Upper lobe of right lung (tissue), 1 donor: Measurements from ENCODE around the gene SULT1C3. TPM values are rescaled to one million over a fixed set of nuclear protein-coding genes. Genes with fewer than 3 reads are reported as not detected.
A peak's percentile ranks its signal among the peaks of the same experiment; 100 is the strongest.

ENCODE experiments used
- ATAC-seq: fragments of 200-7000 bp; cut with Tn5 transposase; one replicate; pipeline ENCODE4 v1.9.1; 2020; ENCODE audit warnings: mild to moderate bottlenecking, moderate library complexity
- DNase-seq: peaks from one replicate; pipeline ENCODE4 v3.0.0-alpha.2; 2020
- H3K27ac ChIP-seq: fragments of 200-600 bp; one replicate; pipeline ENCODE4 v1.8.0; 2022
- H3K27me3 ChIP-seq: fragments of 200-600 bp; one replicate; pipeline ENCODE4 v1.8.0; 2022; ENCODE audit warnings: mild to moderate bottlenecking
- H3K36me3 ChIP-seq: fragments of 200-600 bp; one replicate; pipeline ENCODE4 v1.8.0; 2022
- H3K4me1 ChIP-seq: fragments of 200-600 bp; one replicate; pipeline ENCODE4 v1.8.0; 2022
- H3K4me3 ChIP-seq: fragments of 200-600 bp; one replicate; pipeline ENCODE4 v1.8.0; 2022; ENCODE audit warnings: mild to moderate bottlenecking
- H3K9me3 ChIP-seq: fragments of 200-600 bp; one replicate; pipeline ENCODE4 v1.8.0; 2022
- CTCF ChIP-seq: fragments of 200-600 bp; IDR thresholded peaks from one replicate; pipeline ENCODE4 v1.8.0; 2022; ENCODE audit warnings: antibody characterized with exemption
- intact Hi-C: fragments of 100-400 bp; cut with DNase I; formaldehyde crosslinking; loops from one replicate; pipeline ENCODE4 v1.11.0; 2022
- total RNA-seq: library from RNA; stranded (reverse); fragmentation: NEBNext Ultra II Directional; extraction: Animal tissue kit (Norgen Biotek cat#: 25700); gene quantifications from one replicate; pipeline ENCODE4 v1.2.1, GENCODE V29; 2021
- donor health status: DM: no; HTN: yes; CAD: no; lungs with severe emphysema.

SULT1C3 gene
- total RNA-seq, 1 donor from 2014 or later, result not detected

GRCh38 chr2:108263401-108263800 is 23.6 kb downstream of the SULT1C3 start:
- H3K4me1 ChIP-seq, result no peaks in the 10 kb centered on the region
- no peak overlapping the region for H3K4me3 ChIP-seq
- no peaks in the 10 kb centered on the region for H3K9me3 ChIP-seq
- H3K27ac ChIP-seq, result no peak overlapping the region
- ATAC-seq (no peak), DNase-seq (no peak)
- intact Hi-C loops, result no loop called here
- no peak for TF ChIP-seq CTCF
- no peaks in the 10 kb centered on the region for H3K36me3 ChIP-seq
- H3K27me3 ChIP-seq, result no peaks in the 10 kb centered on the region

DNA sequence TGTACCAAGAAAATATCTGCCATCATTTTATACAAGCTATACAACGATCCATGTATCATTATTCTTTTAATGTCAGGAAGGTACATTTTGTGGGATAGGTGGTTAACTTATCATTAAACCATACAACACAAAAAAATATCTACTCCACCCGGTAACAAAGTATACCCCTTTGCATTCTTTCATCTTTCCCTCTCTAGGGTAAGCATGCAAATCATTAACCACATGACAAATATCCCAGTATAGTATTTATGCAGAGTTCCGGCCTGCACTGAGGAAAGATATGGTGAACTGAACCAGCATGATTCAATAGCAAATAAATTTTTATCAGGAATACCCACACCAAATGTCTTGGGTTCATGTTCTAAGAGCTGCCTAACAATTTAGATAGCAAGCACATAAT is 26.4 kb downstream of the SULT1C3 start:
- intact Hi-C loops, result no loop called here
- H3K36me3 ChIP-seq, result no peaks in the 10 kb centered on the region
- no peak for ATAC-seq
- H3K9me3 ChIP-seq, result no peaks in the 10 kb centered on the region
- H3K27ac ChIP-seq, result no peak overlapping the region
- no peaks in the 10 kb centered on the region for H3K27me3 ChIP-seq
- no peak for DNase-seq
- H3K4me1 ChIP-seq, result no peaks in the 10 kb centered on the region
- TF ChIP-seq CTCF, result no peak
- no peak overlapping the region for H3K4me3 ChIP-seq

GRCh38 chr2:108267101-108267500 is 27.3 kb downstream of the SULT1C3 start:
- ATAC-seq, result peak; percentile 67
- DNase-seq, result no peak
- no peak for TF ChIP-seq CTCF
- H3K4me3 ChIP-seq, result no peak overlapping the region
- no peaks in the 10 kb centered on the region for H3K4me1 ChIP-seq
- no peaks in the 10 kb centered on the region for H3K36me3 ChIP-seq
- intact Hi-C loops, result no loop called here
- no peaks in the 10 kb centered on the region for H3K9me3 ChIP-seq
- H3K27me3 ChIP-seq, result no peaks in the 10 kb centered on the region
- peak overlapping the region; percentile 47 for H3K27ac ChIP-seq

- H3K9me3 ChIP-seq, result no peaks in the 10 kb centered on the region
- peak overlapping the region; percentile 47 for H3K27ac ChIP-seq
- no peak for TF ChIP-seq CTCF
- no peak for DNase-seq
- no peaks in the 10 kb centered on the region for H3K27me3 ChIP-seq
- intact Hi-C loops, result no loop called here
- no peak overlapping the region for H3K4me3 ChIP-seq
- H3K4me1 ChIP-seq, result no peaks in the 10 kb centered on the region
- H3K36me3 ChIP-seq, result no peaks in the 10 kb centered on the region
- ATAC-seq, result peak; percentile 20
These were observed 28.2 kb downstream of the SULT1C3 start for GRCh38 chr2:108268001-108268400.

DNA sequence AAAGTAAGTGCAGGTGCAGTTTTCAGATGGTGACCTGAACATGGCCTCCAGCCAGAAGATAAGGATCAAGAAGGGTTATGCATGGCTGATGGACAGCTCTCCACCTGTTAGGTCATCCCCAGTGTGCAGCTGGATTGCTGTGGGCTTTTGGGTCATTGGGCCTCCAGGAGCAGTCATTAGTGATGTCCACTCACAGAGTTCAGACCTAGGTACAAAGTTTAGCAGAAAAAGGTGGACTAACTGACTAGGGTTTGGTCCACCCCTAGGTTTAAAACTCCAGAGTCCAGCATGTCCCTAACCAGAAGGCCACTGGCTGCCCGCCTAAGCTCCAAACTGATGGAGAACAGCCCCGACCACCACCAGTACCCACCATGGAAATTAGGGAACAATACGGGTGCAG is 30.6 kb downstream of the SULT1C3 start:
- H3K27me3 ChIP-seq, result no peaks in the 10 kb centered on the region
- no peaks in the 10 kb centered on the region for H3K4me1 ChIP-seq
- no peaks in the 10 kb centered on the region for H3K9me3 ChIP-seq
- H3K4me3 ChIP-seq, result no peak overlapping the region
- no peak for TF ChIP-seq CTCF
- DNase-seq (no peak), ATAC-seq (no peak)
- intact Hi-C loops, result no loop called here
- H3K36me3 ChIP-seq, result no peaks in the 10 kb centered on the region
- no peak overlapping the region for H3K27ac ChIP-seq
